ENCODE measurements around the gene CYP3A7.
"Not testable (repeated sequence)": the region's sequence is repeated elsewhere in the genome, so short reads cannot be mapped to it uniquely, and the experiment has no call there.

DNA sequence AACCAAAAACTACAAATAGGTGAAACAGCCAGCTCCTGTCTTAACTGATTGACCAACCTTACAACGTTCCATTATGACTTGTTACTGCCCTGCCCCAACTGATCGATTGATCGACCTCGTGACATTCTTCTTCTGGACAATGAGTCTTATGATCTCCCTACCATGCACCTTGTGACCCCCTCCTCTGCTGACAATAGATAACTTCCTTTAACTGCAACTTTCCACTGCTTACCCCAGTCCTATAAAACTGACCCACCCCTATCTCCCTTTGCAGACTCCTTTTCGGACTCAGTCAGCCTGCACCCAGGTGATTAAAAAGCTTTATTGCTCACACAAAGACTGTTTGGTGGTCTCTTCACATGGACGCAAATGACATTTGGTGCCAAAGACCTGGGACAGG is 11.8 kb downstream of the CYP3A7 start:
- TF ChIP-seq, protein P1, sequence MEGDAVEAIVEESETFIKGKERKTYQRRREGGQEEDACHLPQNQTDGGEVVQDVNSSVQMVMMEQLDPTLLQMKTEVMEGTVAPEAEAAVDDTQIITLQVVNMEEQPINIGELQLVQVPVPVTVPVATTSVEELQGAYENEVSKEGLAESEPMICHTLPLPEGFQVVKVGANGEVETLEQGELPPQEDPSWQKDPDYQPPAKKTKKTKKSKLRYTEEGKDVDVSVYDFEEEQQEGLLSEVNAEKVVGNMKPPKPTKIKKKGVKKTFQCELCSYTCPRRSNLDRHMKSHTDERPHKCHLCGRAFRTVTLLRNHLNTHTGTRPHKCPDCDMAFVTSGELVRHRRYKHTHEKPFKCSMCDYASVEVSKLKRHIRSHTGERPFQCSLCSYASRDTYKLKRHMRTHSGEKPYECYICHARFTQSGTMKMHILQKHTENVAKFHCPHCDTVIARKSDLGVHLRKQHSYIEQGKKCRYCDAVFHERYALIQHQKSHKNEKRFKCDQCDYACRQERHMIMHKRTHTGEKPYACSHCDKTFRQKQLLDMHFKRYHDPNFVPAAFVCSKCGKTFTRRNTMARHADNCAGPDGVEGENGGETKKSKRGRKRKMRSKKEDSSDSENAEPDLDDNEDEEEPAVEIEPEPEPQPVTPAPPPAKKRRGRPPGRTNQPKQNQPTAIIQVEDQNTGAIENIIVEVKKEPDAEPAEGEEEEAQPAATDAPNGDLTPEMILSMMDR (conservative IDR thresholded peaks at IDR 0.05; ENCODE audit: low read depth, low read length) = not testable (repeated sequence)
- TF ChIP-seq POLR2A, FOS (IDR thresholded peaks at IDR 0.05; ENCODE audit: low read depth, low read length): not testable (repeated sequence)
- TF ChIP-seq, protein P2, sequence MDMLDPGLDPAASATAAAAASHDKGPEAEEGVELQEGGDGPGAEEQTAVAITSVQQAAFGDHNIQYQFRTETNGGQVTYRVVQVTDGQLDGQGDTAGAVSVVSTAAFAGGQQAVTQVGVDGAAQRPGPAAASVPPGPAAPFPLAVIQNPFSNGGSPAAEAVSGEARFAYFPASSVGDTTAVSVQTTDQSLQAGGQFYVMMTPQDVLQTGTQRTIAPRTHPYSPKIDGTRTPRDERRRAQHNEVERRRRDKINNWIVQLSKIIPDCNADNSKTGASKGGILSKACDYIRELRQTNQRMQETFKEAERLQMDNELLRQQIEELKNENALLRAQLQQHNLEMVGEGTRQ (IDR thresholded peaks at IDR 0.05; ENCODE audit: low read depth, low read length) = not testable (repeated sequence)
- TF ChIP-seq, protein P3, sequence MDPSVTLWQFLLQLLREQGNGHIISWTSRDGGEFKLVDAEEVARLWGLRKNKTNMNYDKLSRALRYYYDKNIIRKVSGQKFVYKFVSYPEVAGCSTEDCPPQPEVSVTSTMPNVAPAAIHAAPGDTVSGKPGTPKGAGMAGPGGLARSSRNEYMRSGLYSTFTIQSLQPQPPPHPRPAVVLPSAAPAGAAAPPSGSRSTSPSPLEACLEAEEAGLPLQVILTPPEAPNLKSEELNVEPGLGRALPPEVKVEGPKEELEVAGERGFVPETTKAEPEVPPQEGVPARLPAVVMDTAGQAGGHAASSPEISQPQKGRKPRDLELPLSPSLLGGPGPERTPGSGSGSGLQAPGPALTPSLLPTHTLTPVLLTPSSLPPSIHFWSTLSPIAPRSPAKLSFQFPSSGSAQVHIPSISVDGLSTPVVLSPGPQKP (IDR thresholded peaks at IDR 0.05; ENCODE audit: borderline replicate concordance, low read depth, low read length) = not testable (repeated sequence)

Measured in IMR-90 (cell line).